Measurements from ENCODE around the gene MAP4K4.
A peak's percentile ranks its signal among the peaks of the same experiment; 100 is the strongest.
"Not testable (repeated sequence)": the region's sequence is repeated elsewhere in the genome, so short reads cannot be mapped to it uniquely, and the experiment has no call there.

The MAP4K4 gene

DNA sequence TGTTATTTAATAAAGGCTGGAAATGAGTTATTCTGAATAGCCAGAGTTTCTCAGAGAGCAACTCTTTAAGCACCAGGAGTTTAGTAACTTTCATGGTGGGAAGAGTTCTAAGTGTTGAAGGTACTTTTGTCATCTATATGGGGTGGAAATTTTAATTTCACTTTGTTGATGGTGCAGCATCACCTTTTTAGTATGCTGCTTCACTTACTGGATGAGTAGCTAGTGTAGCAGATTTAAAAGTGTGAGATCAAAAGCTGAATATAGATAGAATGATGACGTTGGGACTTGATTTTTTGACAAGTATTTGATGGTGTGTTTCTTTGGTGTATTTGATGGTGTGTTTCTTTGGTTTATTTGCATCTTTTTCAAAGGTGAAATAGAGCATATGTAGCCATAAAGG is 47.3 kb downstream of the MAP4K4 start:
- no peak for DNase-seq

DNA sequence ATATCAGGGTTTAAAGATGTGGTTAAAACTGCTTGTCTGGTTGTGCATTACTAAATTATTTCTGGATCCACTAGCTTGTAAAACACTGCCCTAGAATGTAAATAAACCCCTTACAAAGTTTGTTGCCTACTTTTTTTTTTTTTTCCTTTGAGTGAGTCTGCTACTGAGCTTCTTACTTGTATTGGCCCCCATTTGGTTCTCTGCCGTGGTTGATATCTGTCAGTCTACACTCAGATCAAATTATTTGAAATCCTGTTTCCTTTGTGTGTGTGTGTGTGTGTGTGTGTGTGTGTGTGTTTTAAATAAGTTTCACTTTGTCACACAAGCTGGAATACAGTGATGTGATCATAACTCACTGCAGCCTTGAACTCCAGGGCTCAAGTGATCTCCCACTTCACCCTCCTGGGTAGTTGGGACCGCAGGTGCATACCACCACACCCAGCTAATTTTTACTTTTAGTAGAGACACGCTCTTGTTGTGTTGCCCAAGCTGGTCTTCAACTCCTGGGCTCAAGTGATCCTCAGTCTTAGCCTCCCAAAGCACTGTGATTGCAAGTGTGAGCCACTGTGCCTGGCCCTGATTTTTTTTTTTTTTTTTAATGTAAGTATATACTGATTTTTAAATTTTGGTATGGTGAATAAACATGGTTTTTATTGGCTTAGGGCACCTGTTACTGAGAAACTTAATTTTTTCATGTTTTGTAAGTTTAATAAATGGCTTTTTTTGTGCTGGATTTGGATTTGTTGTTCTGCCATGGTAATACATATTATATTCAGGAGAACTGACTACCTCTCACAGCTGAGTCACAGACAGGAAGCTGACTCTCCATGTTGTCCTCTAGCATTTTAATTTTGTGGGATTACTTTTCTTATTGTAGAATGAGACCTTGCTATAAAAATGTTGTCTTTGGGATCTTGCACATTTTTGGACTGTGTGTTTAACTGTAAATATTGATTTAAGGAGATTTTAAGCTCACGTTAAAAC is 48.5 kb downstream of the MAP4K4 start:
- no peak for DNase-seq

DNA sequence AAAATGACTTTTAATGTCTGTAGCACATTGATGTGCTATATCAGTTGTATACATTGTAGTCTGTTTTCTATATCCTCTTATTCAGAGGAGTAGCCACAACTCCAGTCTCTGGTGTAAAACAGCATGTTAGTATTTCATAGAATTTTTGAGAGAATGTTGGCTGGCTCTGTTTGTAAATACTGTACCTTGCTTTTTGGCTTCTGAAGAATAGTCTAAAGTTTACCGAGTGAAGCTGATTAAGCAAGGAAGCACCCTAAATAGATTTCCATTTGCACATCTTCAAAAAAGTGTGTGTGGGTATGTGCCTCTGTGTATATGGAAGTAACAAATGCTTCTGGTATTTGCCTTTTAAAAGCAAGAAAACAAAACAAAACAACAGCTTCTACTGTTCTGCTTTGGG is 50.5 kb downstream of the MAP4K4 start:
- DNase-seq: no peak

DNA sequence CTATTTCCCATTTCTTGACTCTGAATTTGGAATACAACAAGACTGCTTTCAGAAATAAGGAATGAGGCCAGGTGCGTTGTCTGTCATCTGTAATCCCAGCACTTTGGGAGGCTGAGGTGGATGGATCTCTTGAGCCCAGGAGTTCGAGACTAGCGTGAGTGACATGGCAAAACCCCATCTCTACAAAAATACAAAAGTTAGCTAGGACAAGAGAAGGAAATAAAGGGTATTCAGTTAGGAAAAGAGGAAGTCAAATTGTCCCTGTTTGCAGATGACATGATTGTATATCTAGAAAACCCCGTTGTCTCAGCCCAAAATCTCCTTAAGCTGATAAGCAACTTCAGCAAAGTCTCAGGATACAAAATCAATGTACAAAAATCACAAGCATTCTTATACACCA is 51.0 kb downstream of the MAP4K4 start:
- not testable (repeated sequence) for DNase-seq

DNA sequence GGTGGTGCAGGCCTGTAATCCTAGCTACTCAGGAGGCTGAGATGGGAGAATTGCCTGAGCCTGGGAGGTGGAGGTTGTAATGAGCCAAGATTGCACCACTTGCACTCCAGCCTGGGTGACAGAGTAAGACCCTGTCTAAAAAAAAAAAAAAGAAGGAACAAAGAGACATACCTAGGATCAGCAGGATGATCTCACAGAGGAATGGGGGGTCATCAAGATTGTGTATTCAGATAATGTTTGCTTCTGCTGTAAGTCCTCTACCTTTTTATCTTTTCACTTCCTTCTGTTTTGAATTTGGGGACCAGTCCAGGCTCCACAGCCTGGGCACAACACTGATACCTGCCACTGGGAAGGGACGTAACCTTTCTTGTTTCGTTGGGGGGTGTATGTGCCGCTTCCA is 53.2 kb downstream of the MAP4K4 start:
- no peak for DNase-seq

DNA sequence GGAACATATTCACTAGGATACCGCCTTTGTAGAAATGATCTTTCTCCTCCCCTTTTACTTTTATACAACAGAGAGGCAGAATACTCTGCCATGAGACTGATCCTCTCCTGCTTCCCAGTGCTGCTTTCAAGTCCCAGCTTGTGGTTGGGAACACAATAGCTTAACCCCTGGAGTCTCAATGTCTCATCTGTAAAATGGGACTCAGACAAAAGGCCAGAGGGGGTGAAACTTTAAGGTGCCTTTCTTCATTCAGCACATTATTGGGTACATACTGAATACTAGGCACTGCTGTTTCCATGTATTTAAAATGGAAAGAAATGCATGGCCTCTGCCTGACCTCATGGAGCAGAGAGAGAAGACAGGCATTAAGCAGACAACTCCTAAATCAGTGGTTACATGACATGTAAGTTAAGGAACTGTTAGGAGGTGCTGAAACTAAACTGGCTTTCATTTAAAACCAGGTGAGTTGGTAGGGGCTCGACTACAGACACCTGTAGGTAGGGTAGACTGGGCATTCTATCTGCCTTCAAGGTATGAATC is 53.8 kb downstream of the MAP4K4 start:
- DNase-seq: no peak

DNA sequence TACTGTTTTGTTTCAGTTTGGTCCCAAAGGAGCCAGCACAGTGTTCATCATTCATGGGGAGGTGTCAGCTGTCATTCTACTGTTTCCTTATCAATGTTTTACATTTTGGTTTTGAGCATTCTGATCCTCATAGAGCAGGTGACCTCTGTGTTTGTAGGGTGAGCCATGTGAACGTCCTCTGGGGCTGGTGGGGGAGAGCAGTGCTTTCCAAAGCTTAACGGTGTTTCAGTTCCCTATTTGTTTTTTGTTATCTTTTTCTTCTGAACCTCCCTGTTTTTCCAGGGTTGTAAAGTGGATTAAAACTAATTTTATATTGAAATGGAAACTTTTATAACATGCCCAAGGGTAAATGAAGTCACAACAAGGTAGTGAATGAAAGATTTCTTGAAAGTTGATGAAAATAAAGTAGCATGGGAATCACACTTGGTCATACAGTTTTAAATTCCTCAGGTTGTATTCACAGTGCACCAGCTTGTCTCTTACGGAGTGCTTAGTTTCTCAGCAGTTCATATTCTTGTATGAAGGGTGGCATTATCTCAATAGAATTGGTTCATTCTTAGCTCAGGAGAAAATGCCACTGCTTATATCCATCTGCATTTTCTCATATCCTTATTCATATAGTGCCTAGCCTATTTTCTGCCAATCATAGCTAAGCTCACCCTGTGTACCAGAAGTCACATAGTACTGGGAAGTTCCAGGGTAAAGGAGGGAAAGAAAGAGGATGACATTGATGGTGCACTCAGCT is 54.5 kb downstream of the MAP4K4 start:
- DNase-seq: no peak

DNA sequence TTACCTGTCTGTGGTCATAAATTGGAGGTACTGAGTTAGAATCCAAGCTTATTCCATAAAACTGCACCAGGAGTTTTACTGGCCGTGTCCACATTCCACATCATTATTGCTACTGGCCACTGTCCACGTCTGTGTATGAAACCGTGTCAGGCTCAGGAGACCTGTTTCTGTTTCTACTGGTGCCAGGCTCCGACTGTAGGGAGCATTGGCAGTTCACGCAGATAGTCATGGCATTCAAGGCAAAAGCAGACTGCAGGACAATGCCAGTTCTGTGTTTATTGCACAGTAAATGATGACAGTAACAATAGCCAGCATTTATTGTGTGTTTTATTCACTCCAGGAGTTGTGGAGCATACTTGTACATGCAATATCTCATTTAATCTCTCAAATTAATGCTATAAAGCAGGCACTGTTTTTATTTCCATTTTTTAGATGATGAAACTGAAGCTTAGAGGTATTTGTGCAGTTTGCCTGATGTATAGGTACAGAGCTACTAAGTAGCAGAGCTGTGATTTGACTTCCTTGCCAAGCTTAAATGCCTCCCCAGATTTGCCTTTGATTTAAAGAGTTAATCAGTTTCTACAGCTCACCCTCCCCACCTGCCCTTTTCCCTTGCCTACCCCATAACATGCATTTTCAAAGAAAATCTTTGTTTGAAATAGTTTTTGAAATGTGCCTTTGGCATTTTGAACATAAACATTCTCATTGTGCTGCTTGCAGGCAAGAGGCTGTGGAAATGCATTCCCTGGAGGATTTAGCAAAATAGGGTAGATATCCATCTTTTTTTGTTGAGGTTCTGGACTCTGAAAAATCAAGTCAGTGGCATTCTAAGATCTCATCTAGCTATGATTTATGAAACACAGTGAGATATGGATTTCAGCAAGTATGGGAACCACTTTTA is 55.5 kb downstream of the MAP4K4 start:
- DNase-seq: no peak

DNA sequence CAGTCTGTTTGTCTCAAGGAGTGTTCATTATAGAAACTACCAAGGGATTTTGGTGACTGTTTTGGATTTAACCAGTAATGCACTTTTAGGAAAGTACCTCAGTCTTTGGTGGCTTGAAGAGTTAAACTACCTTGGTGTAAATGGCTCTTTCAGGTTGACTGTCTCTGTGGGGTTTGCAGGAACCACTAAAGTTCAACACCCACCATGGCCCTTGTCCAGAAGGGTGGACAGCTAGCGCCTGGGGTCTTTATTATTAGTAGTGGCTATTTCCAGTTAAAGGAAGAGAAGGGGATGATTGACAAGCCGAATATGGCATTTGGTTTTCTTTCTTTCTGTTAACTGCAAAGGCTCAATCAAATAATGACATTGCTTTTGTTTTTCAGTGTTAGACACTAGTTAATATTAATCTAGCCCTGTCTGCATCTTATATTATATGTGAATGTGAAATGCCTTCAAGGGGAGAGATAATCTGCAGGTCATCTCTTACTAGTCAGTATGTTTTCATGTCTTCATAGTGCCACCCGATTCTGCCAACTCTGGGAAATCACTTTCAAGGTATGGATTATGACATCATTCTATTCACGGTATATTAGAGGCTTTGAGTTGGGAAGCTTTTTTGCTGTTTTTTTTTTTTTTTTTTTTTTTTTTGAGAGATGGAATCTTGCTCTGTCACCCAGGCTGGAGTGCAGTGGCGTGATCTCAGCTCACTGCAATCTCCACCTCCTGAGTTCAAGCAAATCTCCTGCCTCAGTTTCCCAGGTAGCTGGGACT is 56.4 kb downstream of the MAP4K4 start:
- DNase-seq: no peak

DNA sequence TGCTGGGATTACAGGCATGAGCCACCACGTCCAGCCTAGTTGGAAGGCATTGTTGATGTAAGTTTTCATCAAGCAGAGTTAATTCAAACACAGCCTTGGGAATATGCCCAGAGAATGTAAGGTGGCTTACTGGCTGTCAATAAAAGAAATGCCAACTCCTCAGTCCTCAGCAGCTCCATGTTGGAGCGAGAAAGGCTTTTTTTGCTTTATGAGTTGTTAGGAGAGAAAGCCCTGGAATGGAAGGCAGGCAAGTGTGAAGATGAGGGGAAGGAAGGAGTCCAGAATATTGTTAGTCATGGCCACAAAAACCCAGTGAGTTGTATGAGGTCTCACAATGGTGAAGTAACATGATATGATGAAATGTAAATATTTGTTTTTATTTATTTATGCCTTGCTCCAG is 57.1 kb downstream of the MAP4K4 start:
- no peak for DNase-seq

DNA sequence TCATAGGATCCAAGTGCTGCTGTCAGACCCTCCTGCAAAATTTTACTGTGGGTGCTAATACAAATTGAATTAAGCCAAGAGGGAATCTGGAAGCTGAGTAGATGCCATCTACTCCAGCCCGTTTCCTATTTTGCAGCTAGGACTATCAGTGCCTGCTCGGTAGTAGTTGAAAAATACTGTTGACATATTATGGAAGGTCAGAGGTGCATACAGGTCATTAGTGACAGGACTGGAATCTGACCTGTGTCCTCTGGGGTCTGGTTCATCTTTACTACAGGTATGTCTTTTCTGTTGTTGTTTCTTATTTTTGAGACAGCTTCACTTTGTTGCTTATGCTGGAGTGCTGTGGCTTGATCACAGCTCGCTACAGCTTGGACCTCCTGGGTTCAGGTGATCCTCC is 58.8 kb downstream of the MAP4K4 start:
- DNase-seq: no peak

DNA sequence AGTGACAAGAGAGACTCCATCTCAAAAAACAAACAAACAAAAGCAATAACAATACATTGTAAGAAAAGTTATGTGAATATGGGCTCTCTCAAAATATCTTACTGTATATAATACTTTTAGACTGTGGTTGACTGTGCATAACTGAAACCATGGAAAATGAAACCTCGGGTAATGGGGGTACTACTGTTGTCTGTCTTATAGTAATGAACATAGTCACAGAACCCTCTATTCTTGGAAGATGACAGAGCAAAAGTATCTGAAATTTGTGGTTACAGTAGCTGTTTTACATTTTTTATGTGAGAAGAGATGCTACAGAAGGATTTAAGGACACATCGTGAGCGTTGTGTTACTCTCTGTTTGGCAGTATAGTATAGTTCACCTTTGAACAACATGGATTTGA is 60.5 kb downstream of the MAP4K4 start:
- no peak for DNase-seq

DNA sequence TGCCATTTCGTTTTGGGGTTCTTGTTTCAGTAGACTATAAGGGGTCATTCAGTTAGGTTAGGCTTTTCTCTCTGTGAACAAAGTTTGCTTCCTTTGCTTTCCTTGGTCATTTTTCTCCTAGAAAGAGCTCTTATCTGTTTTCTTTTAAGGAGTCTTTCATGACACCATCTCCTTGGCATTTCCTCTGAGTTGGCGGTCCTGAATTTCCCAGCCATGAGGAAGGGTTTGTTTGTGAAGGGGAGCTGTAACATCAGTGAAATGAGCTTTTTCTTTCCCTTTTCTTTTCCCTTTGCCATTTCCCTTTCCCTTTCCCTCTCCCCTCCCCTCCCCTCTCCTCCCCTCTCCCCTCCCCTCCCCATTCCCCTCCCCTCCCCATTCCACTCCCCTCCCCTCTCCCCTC is 61.7 kb downstream of the MAP4K4 start:
- no peak for DNase-seq

DNA sequence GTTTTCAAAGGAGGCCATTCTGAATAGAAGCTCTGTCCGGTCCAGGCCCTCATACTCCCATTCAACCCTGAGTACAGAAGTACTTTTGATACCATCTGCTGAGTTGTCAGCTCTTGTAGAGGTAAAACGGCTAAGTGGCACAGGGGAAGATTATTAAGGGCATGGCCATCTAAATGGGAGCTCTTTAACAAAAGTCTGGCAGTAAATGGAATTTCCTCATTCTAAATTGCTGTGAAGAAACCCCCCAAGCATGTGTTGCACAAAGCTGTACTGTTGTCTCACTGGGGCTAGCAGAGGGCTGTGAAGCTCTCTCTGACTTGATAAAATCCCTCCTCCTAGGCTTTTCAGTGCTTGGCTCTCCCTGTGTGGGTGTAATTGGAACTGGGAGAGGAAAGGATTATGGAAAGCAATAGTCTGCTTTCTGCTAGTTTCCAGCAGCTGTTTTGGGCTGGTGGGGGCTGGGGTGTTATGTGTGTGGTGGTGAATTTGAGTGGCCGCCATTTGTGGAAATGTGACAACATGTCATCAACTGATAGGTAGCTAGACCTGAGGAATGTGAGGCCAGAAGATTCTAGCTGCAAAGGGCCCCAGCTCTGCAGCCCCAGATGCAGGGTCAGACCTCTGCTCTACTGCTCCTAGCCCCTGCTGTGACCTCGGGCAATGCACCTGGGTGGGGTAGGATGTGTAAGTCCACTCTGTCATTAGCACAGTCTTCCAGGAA is 65.1 kb downstream of the MAP4K4 start:
- DNase-seq: no peak

DNA sequence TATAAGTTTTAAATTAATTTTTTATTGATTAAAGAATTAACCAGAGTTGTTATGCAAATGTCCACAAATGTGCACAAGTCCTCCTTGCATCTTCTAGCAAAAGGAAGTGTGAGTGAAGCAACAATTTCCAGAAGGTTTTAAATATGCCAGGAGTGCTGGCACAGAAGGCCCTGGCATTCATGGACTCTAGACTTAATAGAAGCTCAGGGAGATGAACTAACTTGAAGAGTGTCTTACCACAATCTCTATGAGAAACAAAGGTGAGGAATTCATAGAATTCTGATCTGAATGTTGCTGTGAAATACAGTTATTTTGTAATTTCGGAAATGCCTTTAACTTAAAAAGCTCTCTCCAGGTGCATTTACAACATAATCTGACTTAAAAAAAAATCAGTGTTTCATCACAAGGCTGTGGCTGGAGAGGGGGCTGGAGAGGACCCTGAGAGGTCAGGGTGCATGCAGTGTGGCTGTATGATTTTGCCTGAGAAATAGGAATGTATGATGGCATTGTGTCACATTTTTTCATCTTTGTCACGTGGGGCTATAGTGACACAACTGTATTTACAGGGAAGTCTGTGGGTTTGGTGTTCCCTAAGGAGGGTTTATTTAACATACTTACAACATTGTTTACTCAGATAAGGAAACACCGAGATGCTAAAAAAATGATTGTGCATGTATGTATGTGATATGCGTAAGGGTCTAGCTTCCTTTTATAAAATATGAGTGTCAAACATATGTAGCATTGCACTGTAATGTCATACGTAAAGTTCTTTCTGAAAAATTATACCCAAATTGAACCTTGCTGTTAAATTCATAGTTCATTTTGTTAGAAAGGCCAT is 66.2 kb downstream of the MAP4K4 start:
- DNase-seq: no peak

DNA sequence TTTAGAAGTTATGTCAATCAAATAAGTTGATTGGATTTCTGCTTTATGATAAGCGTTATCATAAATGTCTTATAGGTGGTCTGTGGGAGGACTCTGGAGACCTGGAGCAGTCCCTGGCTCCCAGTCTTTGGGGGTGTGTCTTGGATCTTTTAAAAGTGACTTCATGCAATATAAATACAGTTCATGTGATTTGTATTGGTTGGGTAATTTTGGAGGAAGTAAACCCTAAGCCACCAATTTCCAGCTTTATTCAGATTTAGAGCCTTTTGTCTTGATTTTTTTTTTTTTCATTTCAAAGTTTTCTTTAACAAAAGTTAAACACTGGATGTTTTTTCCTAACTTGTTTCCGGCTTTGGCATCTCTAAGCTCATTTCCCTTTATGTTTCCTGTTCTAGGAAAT is 68.8 kb downstream of the MAP4K4 start:
- no peak for DNase-seq

DNA sequence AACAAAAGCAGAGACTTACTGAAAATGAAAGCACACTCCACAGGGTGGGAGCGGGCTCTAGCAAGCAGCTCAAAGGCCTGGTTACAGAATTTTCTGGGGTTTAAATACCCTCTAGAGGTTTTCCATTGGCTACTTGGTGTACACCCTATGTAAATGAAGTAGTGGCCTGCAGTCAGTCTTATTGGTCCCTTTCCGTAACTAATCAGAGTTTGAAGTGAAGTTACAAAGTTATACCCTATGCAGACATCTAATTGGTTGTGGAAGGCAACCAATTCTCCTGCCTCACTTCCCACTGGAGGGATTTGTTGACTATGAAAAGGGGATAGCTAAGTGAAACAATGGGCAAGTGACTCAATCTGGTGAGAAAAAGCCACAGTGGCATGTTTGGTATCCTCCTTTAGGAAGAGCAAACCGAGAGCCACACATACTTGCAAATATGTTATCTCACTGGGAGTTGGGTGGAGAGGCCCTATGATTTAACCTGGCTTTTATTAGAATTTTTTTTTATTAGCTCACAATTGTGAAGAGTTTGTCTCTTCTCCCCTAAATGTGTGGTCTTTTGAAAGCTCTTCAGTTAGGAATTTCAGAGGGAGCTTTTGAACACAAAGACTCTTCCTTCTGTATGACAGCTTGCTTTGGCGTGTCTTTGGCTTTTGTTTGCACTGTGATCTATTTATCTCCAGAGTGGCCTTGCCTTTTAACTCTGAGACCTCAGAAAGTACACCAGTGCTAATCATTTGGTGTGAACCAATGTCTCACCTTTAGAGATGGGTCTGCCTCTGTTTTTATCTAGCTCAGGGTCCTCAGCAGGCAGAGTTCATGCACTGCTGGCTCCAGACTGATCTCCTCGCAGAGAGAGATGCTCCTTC is 69.6 kb downstream of the MAP4K4 start:
- no peak for DNase-seq

DNA sequence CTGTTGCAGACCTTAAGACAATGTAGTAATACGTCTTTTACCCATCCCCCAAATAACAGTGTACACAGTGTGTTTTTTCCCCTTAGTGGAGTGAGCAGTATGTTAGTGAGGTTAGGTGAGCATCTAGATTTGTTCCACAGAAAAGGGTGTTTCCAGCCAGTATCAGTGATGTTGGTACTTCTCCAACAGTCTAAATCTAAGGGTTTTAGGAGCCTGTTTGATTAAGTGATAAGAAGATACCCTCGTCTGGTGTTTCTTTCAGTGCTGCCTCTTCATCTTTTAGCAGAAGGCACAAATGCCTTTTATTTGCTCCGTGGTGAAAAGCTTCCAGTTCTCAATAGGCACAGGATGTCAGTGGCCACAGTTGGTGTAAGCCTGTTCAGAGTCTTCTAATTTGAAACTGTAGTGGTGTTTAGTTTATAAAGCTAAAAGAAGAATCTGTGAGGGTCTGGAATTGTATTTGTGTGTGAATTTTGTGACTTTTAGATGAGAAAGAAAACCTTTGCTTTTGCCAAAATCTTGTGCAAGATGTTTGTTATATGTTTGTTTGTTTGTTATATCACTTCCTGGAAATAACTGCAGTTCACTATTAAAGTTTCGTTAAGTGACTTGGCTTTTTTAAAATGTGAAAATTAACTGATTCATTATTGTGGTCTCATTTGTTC is 71.2 kb downstream of the MAP4K4 start:
- peak; percentile 30 for DNase-seq

DNA sequence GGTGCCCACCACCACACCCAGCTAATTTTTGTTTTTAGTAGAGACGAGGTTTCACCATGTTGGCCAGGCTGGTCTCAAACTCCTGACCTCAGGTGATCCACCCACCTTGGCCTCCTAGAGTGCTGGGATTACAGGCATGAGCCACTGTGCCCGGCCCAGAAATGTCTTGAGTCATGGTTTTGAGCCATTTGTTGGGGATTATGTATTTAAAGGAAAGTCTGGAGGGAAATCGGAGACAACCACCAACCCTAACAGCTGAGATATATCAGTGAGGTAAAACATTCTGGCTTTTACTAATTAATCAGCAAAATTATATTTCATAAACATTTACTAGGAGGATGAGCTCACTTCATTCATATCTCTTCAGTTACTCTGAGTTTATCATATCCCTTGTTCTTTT is 72.2 kb downstream of the MAP4K4 start:
- not testable (repeated sequence) for DNase-seq
